Activated T-cell treated with anti-CD3 and anti-CD28 coated beads, Interleukin-2, amount 50 U/mL, for 4 hours (primary cell): Measurements from ENCODE around the gene GDF10. TPM values are rescaled to one million over a fixed set of nuclear protein-coding genes. Genes with fewer than 3 reads are reported as not detected.
A peak's percentile ranks its signal among the peaks of the same experiment; 100 is the strongest.

Experiments
- ATAC-seq, 2 donors: fragments of 200-7000 bp; cut with Tn5 transposase; one replicate each; pipeline ENCODE4 v1.10.0; 2021
- DNase-seq: peaks from one replicate; pipeline ENCODE4 v3.0.0-alpha.2; 2020
- H3K27me3 Mint-ChIP-seq: one replicate; pipeline ENCODE4 v1.8.0; 2021; ENCODE audit warnings: low read depth, mixed read lengths
- H3K36me3 Mint-ChIP-seq: one replicate; pipeline ENCODE4 v1.8.0; 2022; ENCODE audit warnings: mixed read lengths; ENCODE audit not compliant: insufficient read depth
- H3K4me1 Mint-ChIP-seq: one replicate; pipeline ENCODE4 v1.8.0; 2021; ENCODE audit warnings: low read depth, mixed read lengths
- H3K4me3 Mint-ChIP-seq: one replicate; pipeline ENCODE4 v1.8.0; 2021; ENCODE audit warnings: mild to moderate bottlenecking, moderate library complexity, mixed read lengths
- H3K9me3 Mint-ChIP-seq: one replicate; pipeline ENCODE4 v1.8.0; 2021; ENCODE audit warnings: mixed read lengths
- total RNA-seq, 3 donors: library from RNA; stranded (reverse); gene quantifications; one replicate each; pipeline ENCODE4 v1.2.1, GENCODE V29; 2021

The GDF10 gene
- total RNA-seq, 3 donors from 2014 or later = 0.25 to 0.43 (median 0.37) TPM

DNA sequence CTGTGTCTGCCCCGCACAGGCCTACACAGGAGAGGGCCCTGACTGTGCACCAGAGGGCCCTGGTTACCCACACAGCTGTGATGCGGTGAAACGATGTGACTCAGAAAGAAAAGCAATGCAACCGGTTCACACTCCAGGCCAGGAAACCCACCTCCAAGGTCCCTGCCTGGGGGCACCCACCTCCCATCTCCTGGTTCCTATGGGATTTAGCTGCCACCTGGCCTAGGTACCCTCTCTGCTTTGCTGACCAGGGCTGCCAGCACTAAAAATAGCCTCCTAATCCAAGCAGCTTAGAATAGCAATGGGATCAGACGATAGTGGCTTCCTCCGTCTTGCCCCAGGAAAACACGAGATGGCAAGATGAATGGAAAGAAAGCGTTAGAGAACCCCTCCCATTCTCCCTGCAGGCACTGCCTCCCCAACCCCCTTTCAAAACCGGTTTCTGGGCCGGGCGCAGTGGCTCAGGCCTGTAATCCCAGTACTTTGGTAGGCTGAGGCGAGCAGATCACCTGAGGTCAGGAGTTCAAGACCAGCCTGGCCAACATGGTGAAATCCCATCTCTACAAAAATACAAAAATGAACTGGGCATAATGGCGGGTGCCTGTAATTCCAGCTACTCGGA lies 60.5 kb downstream of the GDF10 start:
- Mint-ChIP-seq H3K9me3 (no peaks in the 10 kb centered on the region), H3K36me3 (no peaks in the 10 kb centered on the region), H3K27me3 (no peaks in the 10 kb centered on the region), H3K4me3 (no peak overlapping the region), H3K4me1 (no peaks in the 10 kb centered on the region)
- no peak for ATAC-seq
- no peak for DNase-seq

DNA sequence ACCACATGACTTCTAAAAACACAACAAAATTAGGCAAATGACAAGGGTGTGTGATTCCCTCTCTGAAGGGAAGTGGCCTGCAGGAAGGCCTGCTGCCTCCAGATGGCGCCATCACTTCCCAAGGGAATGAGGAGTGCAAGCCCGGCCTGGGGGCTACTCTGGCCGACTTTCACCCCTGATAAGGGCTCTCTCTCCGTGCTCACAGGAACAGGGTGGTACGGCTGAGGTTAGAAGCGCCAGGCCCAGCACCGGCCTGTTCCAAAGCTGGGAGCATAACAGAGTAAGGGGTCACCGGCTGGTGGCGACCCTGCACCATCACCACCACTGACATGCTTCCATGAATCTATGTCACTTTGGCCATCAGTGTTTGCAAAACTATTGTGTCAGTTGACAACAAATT lies 61.3 kb downstream of the GDF10 start:
- H3K4me1 Mint-ChIP-seq = no peaks in the 10 kb centered on the region
- H3K36me3 Mint-ChIP-seq = no peaks in the 10 kb centered on the region
- no peaks in the 10 kb centered on the region for H3K9me3 Mint-ChIP-seq
- no peaks in the 10 kb centered on the region for H3K27me3 Mint-ChIP-seq
- ATAC-seq = peak in 1 of 2 donors; percentile 30
- DNase-seq = no peak
- H3K4me3 Mint-ChIP-seq = no peak overlapping the region

DNA sequence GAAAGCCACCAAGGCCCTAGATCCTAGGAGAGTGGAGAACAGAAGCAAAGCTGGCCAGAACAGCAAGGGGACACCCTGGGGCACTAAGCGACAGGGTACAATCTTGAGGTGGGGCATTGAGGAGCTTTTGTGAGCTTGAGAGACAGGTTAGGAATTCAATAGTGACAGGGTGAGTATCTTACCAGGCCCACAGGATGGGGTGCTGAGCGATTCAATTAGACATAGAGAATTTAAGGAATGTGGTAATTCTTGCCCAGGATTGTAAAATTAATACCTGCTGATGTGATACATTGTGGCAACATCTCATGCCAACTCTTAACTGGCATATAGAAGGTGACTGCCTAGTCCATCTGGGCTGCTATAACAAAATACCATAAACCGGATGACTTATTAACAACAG lies 62.2 kb downstream of the GDF10 start:
- no peak for DNase-seq
- no peaks in the 10 kb centered on the region for H3K36me3 Mint-ChIP-seq
- H3K9me3 Mint-ChIP-seq = no peaks in the 10 kb centered on the region
- H3K4me1 Mint-ChIP-seq = no peaks in the 10 kb centered on the region
- no peaks in the 10 kb centered on the region for H3K27me3 Mint-ChIP-seq
- no peak for ATAC-seq
- no peak overlapping the region for H3K4me3 Mint-ChIP-seq

Other genes with a start within 250 kb of the GDF10 start
- not detected for gene GDF2, start 22.3 kb downstream of the GDF10 start, total RNA-seq
- gene RBP3, start 48.2 kb downstream of the GDF10 start, total RNA-seq = not detected
- gene ZNF488, start 84.1 kb downstream of the GDF10 start, total RNA-seq = under 1 TPM in 1 of 3 donors, not detected in 2; 0.10 TPM
- gene ANXA8, start 183.9 kb downstream of the GDF10 start, total RNA-seq = not detected
- not detected for gene FAM25G, start 191.5 kb downstream of the GDF10 start, total RNA-seq
- 1 to 10 TPM; 3.2 to 6.5 (median 3.7) TPM for gene AGAP9, start 223.4 kb downstream of the GDF10 start, total RNA-seq